Nephron (organoid): ENCODE measurements around the gene WDR74.

Experiments
- H3K27ac Mint-ChIP-seq, 3 experiments: 2 replicates each; pipeline ENCODE4 v1.8.0; 2020; ENCODE audit warnings: mixed read lengths in 3 of 3, mild to moderate bottlenecking in 2 of 3, moderate library complexity in 1 of 3
- H3K27me3 Mint-ChIP-seq: 2 replicates; pipeline ENCODE4 v1.8.0; 2021; ENCODE audit warnings: low read depth, mild to moderate bottlenecking, moderate library complexity, mixed read lengths
- H3K36me3 Mint-ChIP-seq: 2 replicates; pipeline ENCODE4 v1.8.0; 2020; ENCODE audit warnings: low read depth, mixed read lengths
- H3K4me1 Mint-ChIP-seq: 2 replicates; pipeline ENCODE4 v1.8.0; 2020; ENCODE audit warnings: mixed read lengths
- H3K4me3 Mint-ChIP-seq, 3 experiments: 2 replicates each; pipeline ENCODE4 v1.8.0; 2020; ENCODE audit warnings: mild to moderate bottlenecking in 3 of 3, mixed read lengths in 3 of 3, moderate library complexity in 2 of 3
- H3K9me3 Mint-ChIP-seq: 2 replicates; pipeline ENCODE4 v1.8.0; 2020; ENCODE audit warnings: mixed read lengths
- TF ChIP-seq, protein P1 (sequence below), 3 experiments: fragments of 200-600 bp; sonication (generic); IDR thresholded peaks; one replicate each; pipeline ENCODE4 v1.5.0; 2021; ENCODE audit warnings: antibody characterized with exemption in 3 of 3; ENCODE audit not compliant: unreplicated experiment in 3 of 3

The WDR74 gene

DNA sequence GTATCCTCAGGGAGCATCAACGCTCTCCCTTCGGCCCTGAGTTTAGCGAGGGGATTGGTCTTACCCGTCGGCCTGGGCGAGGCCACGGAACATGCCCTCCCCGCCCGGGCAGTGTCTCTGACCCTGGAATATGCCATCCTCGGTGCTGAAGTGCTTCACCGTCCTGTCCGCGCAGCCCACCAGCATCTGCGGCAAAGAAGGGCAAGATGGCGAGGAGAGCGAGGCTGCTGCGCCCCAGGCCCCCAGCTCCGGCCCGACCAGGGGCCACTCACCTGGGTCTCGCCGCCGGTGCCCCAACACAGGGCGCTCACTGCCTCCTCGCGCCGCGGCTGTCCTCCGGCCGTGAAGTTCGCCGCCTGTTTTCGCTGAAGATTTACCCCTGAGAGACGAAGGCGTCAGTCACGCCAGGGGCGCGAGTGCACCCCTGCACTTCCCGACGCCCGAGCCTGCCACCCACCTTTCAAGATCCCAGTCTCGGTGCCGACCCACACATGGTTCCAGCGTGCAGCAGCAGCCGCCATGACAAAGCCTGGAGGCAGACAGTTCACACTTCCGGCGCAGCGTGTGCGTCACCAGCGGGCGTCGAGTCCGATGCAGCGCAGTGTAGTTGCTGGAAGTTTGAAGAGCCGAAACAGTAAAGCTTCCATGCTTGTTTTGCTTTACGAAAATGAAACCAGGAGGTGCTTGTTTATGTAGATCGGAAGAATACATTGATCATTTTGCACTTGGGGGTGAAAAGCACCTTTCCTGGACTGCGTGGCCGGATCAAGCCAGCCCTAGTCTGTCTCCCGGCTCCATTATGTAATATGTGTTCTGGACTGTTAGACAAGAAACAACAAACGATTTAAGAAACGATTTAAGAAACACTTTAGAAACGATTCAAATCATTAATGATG, at the start of gene WDR74:
Gene WDR74 (minus strand): TSS at position 541 of the 896 bp plus-strand sequence. CDS start 20 bp downstream, at position 521.
- peaks cover 19% of the 10 kb centered on the region for H3K36me3 Mint-ChIP-seq
- no peaks in the 10 kb centered on the region for H3K27me3 Mint-ChIP-seq
- no peaks in the 10 kb centered on the region for H3K9me3 Mint-ChIP-seq
- H3K4me3 Mint-ChIP-seq: no peak within 1 kb of the TSS
- no peak within 1 kb of the TSS for H3K27ac Mint-ChIP-seq
- TF ChIP-seq, protein P1, sequence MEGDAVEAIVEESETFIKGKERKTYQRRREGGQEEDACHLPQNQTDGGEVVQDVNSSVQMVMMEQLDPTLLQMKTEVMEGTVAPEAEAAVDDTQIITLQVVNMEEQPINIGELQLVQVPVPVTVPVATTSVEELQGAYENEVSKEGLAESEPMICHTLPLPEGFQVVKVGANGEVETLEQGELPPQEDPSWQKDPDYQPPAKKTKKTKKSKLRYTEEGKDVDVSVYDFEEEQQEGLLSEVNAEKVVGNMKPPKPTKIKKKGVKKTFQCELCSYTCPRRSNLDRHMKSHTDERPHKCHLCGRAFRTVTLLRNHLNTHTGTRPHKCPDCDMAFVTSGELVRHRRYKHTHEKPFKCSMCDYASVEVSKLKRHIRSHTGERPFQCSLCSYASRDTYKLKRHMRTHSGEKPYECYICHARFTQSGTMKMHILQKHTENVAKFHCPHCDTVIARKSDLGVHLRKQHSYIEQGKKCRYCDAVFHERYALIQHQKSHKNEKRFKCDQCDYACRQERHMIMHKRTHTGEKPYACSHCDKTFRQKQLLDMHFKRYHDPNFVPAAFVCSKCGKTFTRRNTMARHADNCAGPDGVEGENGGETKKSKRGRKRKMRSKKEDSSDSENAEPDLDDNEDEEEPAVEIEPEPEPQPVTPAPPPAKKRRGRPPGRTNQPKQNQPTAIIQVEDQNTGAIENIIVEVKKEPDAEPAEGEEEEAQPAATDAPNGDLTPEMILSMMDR (IDR thresholded peaks at IDR 0.05; ENCODE audit: unreplicated experiment in 3 of 3): no peak
- H3K4me1 Mint-ChIP-seq: peaks cover 10% of the 10 kb centered on the region

DNA sequence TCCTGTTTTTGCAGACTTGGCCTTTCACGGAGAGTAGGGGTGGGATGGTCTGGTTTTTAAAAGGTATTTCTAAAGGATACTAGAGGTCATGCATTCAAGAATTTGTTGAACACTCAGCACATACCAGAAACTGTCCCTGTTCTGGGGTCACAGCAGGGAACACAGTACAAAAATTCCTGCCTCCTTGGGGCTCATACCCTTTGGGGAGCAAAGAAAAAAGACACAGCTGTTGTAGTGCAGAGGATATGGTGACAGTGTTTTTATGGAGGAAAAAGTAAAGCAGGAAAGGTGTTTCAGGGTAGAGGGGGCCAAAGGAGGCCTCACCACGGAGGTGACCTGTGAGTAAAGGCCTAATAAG, 49.7 kb upstream of the WDR74 start:
- TF ChIP-seq, protein P1 (IDR thresholded peaks at IDR 0.05; ENCODE audit: unreplicated experiment in 3 of 3): no peak

DNA sequence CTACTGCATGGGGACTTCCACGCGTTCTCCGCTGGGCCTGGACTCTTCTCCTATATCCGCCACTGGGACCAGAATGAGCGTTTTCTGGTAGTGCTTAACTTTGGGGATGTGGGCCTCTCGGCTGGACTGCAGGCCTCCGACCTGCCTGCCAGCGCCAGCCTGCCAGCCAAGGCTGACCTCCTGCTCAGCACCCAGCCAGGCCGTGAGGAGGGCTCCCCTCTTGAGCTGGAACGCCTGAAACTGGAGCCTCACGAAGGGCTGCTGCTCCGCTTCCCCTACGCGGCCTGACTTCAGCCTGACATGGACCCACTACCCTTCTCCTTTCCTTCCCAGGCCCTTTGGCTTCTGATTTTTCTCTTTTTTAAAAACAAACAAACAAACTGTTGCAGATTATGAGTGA, 49.0 kb upstream of the WDR74 start:
- no peaks in the 10 kb centered on the region for H3K9me3 Mint-ChIP-seq
- peak overlapping the region; percentile 59 to 93 (median 89) for H3K27ac Mint-ChIP-seq
- H3K27me3 Mint-ChIP-seq: no peaks in the 10 kb centered on the region
- TF ChIP-seq, protein P1 (IDR thresholded peaks at IDR 0.05; ENCODE audit: unreplicated experiment in 3 of 3): no peak
- peak overlapping the region in 2 of 3 experiments; percentile 29 to 56 for H3K4me3 Mint-ChIP-seq
- H3K4me1 Mint-ChIP-seq: peaks cover 36% of the 10 kb centered on the region
- peaks cover 56% of the 10 kb centered on the region for H3K36me3 Mint-ChIP-seq

More for the DNA sequence above, 49.7 kb upstream of the WDR74 start:
- Mint-ChIP-seq H3K9me3 (no peaks in the 10 kb centered on the region), H3K27ac (peak overlapping the region; percentile 59 to 93 (median 89)), H3K27me3 (no peaks in the 10 kb centered on the region), H3K4me3 (no peak overlapping the region), H3K36me3 (peaks cover 49% of the 10 kb centered on the region), H3K4me1 (peaks cover 29% of the 10 kb centered on the region)

DNA sequence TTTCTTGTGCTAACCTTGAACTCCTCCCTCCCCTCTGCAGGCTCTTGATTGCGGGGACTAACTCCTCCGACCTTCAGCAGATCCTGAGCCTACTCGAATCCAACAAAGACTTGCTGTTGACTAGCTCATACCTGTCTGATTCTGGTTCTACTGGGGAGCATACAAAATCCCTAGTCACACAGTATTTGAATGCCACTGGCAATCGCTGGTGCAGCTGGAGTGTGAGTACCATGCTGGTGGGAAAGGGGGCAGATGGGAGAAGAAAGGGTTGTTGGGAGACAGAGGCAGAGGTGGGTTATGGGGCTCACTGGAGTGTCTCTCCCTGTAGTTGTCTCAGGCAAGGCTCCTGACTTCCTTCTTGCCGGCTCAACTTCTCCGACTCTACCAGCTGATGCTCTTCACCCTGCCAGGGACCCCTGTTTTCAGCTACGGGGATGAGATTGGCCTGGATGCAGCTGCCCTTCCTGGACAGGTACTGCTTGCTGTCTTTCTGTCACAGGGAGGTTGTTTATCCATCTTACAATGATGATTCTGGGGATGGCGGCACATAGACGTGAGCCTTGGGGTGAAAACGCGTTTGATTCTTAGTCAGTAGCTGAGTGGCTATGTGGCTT, 45.9 kb upstream of the WDR74 start:
- TF ChIP-seq, protein P1 (IDR thresholded peaks at IDR 0.05; ENCODE audit: unreplicated experiment in 3 of 3): no peak
- H3K27me3 Mint-ChIP-seq: no peaks in the 10 kb centered on the region
- no peaks in the 10 kb centered on the region for H3K9me3 Mint-ChIP-seq
- H3K4me3 Mint-ChIP-seq: peak overlapping the region; percentile 31 to 69 (median 46)
- H3K4me1 Mint-ChIP-seq: peaks cover 59% of the 10 kb centered on the region
- H3K36me3 Mint-ChIP-seq: peaks cover 74% of the 10 kb centered on the region
- H3K27ac Mint-ChIP-seq: peak overlapping the region in 2 of 3 experiments; percentile 28 to 70

DNA sequence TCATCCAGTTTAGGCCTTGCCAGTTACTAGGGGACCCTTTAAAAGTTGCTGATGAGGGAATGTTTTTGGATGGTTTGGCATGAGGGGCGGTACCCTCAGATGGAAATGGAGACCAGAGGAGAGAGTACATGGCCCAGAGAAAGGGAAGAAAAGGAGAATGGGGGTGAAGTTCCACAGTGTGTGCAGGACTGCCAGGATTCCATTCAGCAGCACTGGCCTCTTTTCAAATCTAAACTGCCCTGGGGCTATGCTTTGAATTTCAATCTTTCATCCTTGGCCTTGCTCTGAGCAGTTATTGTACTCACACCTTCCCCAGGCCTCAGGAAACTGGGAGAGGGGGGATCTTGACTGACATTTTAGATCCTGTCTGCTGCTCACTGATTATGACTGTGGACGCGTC, 44.3 kb upstream of the WDR74 start:
- Mint-ChIP-seq H3K4me1 (peaks cover 55% of the 10 kb centered on the region), H3K27me3 (no peaks in the 10 kb centered on the region), H3K36me3 (peaks cover 60% of the 10 kb centered on the region), H3K9me3 (no peaks in the 10 kb centered on the region), H3K4me3 (peak overlapping the region; percentile 99 to 100 (median 100)), H3K27ac (peak overlapping the region; percentile 99 to 100 (median 99))
- TF ChIP-seq, protein P1 (IDR thresholded peaks at IDR 0.05; ENCODE audit: unreplicated experiment in 3 of 3): no peak
